Panc1 (cell line): Measurements from ENCODE around the gene RAMP1. TPM values are rescaled to one million over a fixed set of nuclear protein-coding genes. Genes with fewer than 3 reads are reported as not detected.
A peak's percentile ranks its signal among the peaks of the same experiment; 100 is the strongest.
"Not testable (repeated sequence)": the region's sequence is repeated elsewhere in the genome, so short reads cannot be mapped to it uniquely, and the experiment has no call there.

Experiments
- ATAC-seq: fragments of 200-7000 bp; cut with Tn5 transposase; 2 replicates; pipeline ENCODE4 v1.9.1; 2020; ENCODE audit warnings: mild to moderate bottlenecking, moderate library complexity
- BruUV-seq: library from RNA; stranded (reverse); fragments of 400-500 nt; replicated peaks from 2 replicates; lab custom pipeline; 2021; lab: Mats Ljungman, UMichigan
- CTCF ChIA-PET: fragments of 300-600 bp; sonication (Branson Sonifier 250); formaldehyde crosslinking; loops from one replicate; lab custom pipeline; 2022; ENCODE audit warnings: antibody characterized with exemption; lab: Charles Lee
- POLR2A ChIA-PET: fragments of 300-600 bp; sonication (Branson Sonifier 250); formaldehyde crosslinking; loops from one replicate; lab custom pipeline; 2022; ENCODE audit warnings: antibody characterized with exemption; lab: Charles Lee
- DNase-seq: peaks from one replicate; pipeline ENCODE4 v3.0.0-alpha.2; 2010; ENCODE audit warnings: low read depth, low spot score
- H3K27ac ChIP-seq: 2 replicates; pipeline ENCODE4 v1.5.1; 2011; ENCODE audit warnings: mild to moderate bottlenecking, low read length, inconsistent platforms
- H3K27me3 ChIP-seq: fragments of 200-500 bp; sonication (Bioruptor generic); 2 replicates; pipeline ENCODE4 v1.6.0; 2014; ENCODE audit warnings: low read length, inconsistent platforms; ENCODE audit not compliant: control insufficient read depth, insufficient read depth
- H3K36me3 ChIP-seq: fragments of 200-500 bp; sonication (Bioruptor generic); 2 replicates; pipeline ENCODE4 v1.5.1; 2014; ENCODE audit warnings: inconsistent platforms, mild to moderate bottlenecking, low read length, moderate library complexity; ENCODE audit not compliant: control insufficient read depth, insufficient read depth
- H3K4me1 ChIP-seq: 2 replicates; pipeline ENCODE4 v1.5.1; 2011; ENCODE audit warnings: inconsistent platforms, mild to moderate bottlenecking, low read length, moderate library complexity; ENCODE audit not compliant: control insufficient read depth, insufficient read depth
- H3K4me3 ChIP-seq, 2 experiments: 2 replicates each; pipeline ENCODE4 v1.5.1; 2011 to 2012; ENCODE audit warnings: low read depth in 2 of 2, low read length in 2 of 2, mild to moderate bottlenecking in 2 of 2, inconsistent platforms in 1 of 2, moderate library complexity in 1 of 2
- H3K9me3 ChIP-seq: fragments of 200-500 bp; sonication (Bioruptor generic); 2 replicates; pipeline ENCODE4 v1.5.1; 2014; ENCODE audit warnings: low read depth, mild to moderate bottlenecking, inconsistent platforms, low read length, moderate library complexity; ENCODE audit not compliant: control insufficient read depth, insufficient read depth
- CTCF ChIP-seq: fragments of 450-650 bp; IDR thresholded peaks from 2 replicates; pipeline ENCODE4 v1.5.1; 2017; ENCODE audit warnings: mild to moderate bottlenecking
- POLR2AphosphoS5 ChIP-seq: IDR thresholded peaks from 2 replicates; pipeline ENCODE4 v1.6.1; 2012; ENCODE audit warnings: mild to moderate bottlenecking, low read depth, low read length, moderate library complexity
- REST ChIP-seq, 2 experiments: IDR thresholded peaks; 2 replicates each; pipeline ENCODE4 v1.6.1; 2011 to 2012; ENCODE audit warnings: low read depth in 2 of 2, control low read depth in 1 of 2, low read length in 1 of 2, mild to moderate bottlenecking in 1 of 2, moderate library complexity in 1 of 2; ENCODE audit not compliant: insufficient read depth in 1 of 2
- SIN3A ChIP-seq: IDR thresholded peaks from 2 replicates; pipeline ENCODE4 v1.6.1; 2012; ENCODE audit warnings: low read depth, mild to moderate bottlenecking, low read length, moderate library complexity, borderline replicate concordance; ENCODE audit not compliant: insufficient read depth
- TCF7L2 ChIP-seq: IDR thresholded peaks from 2 replicates; pipeline ENCODE4 v1.6.1; 2011; ENCODE audit warnings: mild to moderate bottlenecking, low read depth, low read length, inconsistent platforms
- in situ Hi-C: cut with HindIII; loops from 2 replicates; pipeline ENCODE4 v1.10.0; 2016; ENCODE audit warnings: low sequenced_read_pairs, low pct_unique_long_range_greater_than_20kb
- intact Hi-C: fragments of 100-400 bp; cut with micrococcal nuclease; formaldehyde crosslinking; loops from one replicate; pipeline ENCODE4 v1.10.0; 2022; ENCODE audit not compliant: unreplicated experiment
- total RNA-seq: library from RNA; stranded (reverse); gene quantifications from one replicate; pipeline ENCODE4 v1.2.1, GENCODE V29; 2021; ENCODE audit not compliant: unreplicated experiment

RAMP1 gene
- total RNA-seq, 1 experiment from 2014 or later: 17.6 TPM

GRCh38 chr2:237867465-237867864, 8.0 kb downstream of the RAMP1 start:
- in situ Hi-C loops (no loop called here), intact Hi-C loops (no loop called here)
- POLR2A ChIA-PET: no interaction called here
- ATAC-seq: no peak
- BruUV-seq: no TSS peak
- H3K4me3 ChIP-seq: no peak overlapping the region
- CTCF ChIA-PET: no interaction called here
- no peak for TF ChIP-seq POLR2AphosphoS5
- TF ChIP-seq SIN3A: no peak
- no peak for TF ChIP-seq TCF7L2
- no peak for TF ChIP-seq REST (IDR thresholded peaks at IDR 0.05; ENCODE audit: insufficient read depth in 1 of 2, low read depth in 2 of 2, low read length in 1 of 2)
- TF ChIP-seq CTCF: no peak
- H3K9me3 ChIP-seq: no peaks in the 10 kb centered on the region
- no peak for DNase-seq
- H3K36me3 ChIP-seq: no peaks in the 10 kb centered on the region
- H3K4me1 ChIP-seq: peaks cover 31% of the 10 kb centered on the region
- 0 out of 2 replicates have a peak overlapping the region, but pooled peaks have one; percentile 42 for H3K27ac ChIP-seq
- H3K27me3 ChIP-seq: no peaks in the 10 kb centered on the region

GRCh38 chr2:237868074-237868473, 8.7 kb downstream of the RAMP1 start:
- ATAC-seq, POLR2A ChIA-PET, H3K27ac ChIP-seq, CTCF ChIA-PET, H3K36me3 ChIP-seq, H3K27me3 ChIP-seq, intact Hi-C loops, H3K9me3 ChIP-seq, BruUV-seq, in situ Hi-C loops, H3K4me3 ChIP-seq, DNase-seq: not testable (repeated sequence)
- H3K4me1 ChIP-seq: peaks cover 27% of the 10 kb centered on the region

GRCh38 chr2:237868631-237869342, 9.4 kb downstream of the RAMP1 start:
- no peak overlapping the region for H3K4me3 ChIP-seq
- in situ Hi-C loops (no loop called here), intact Hi-C loops (no loop called here)
- BruUV-seq: no TSS peak
- H3K9me3 ChIP-seq: no peaks in the 10 kb centered on the region
- H3K27ac ChIP-seq: no peak overlapping the region
- ChIA-PET CTCF (no interaction called here), POLR2A (no interaction called here)
- peaks cover 27% of the 10 kb centered on the region for H3K4me1 ChIP-seq
- no peak for DNase-seq
- no peaks in the 10 kb centered on the region for H3K27me3 ChIP-seq
- no peak for ATAC-seq
- TF ChIP-seq REST (IDR thresholded peaks at IDR 0.05; ENCODE audit: insufficient read depth in 1 of 2, low read depth in 2 of 2, low read length in 1 of 2) (no peak), POLR2AphosphoS5 (no peak)
- no peaks in the 10 kb centered on the region for H3K36me3 ChIP-seq
